Subcutaneous abdominal adipose tissue (tissue), 5 donors: ENCODE results near the gene GLRA2.
A peak's percentile ranks its signal among the peaks of the same experiment; 100 is the strongest.

Experiments used
- H3K27ac ChIP-seq: one replicate; pipeline ENCODE4 v1.7.0; 2013; ENCODE audit warnings: low read depth, mild to moderate bottlenecking, inconsistent platforms, low read length, moderate library complexity
- H3K27me3 ChIP-seq, 5 donors: one replicate each; pipeline ENCODE4 v1.7.0; 2013; ENCODE audit warnings: low read length in 5 of 5, inconsistent platforms in 1 of 5; ENCODE audit not compliant: control insufficient read depth in 5 of 5, insufficient read depth in 4 of 5
- H3K36me3 ChIP-seq, 5 donors: one replicate each; pipeline ENCODE4 v1.7.0; 2013; ENCODE audit warnings: low read length in 5 of 5; ENCODE audit not compliant: control insufficient read depth in 5 of 5, insufficient read depth in 5 of 5
- H3K4me1 ChIP-seq, 5 donors: one replicate each; pipeline ENCODE4 v1.7.0; 2013; ENCODE audit warnings: low read length in 5 of 5, mild to moderate bottlenecking in 3 of 5, moderate library complexity in 1 of 5; ENCODE audit not compliant: control insufficient read depth in 5 of 5, insufficient read depth in 5 of 5
- H3K4me3 ChIP-seq, 5 donors: one replicate each; pipeline ENCODE4 v1.7.0; 2013; ENCODE audit warnings: low read length in 5 of 5, low read depth in 1 of 5
- H3K9ac ChIP-seq, 5 donors: one replicate each; pipeline ENCODE4 v1.7.0; 2013; ENCODE audit warnings: low read length in 5 of 5, mild to moderate bottlenecking in 4 of 5, moderate library complexity in 3 of 5
- H3K9me3 ChIP-seq, 5 donors: one replicate each; pipeline ENCODE4 v1.7.0; 2013; ENCODE audit warnings: low read length in 5 of 5; ENCODE audit not compliant: control insufficient read depth in 5 of 5
- donor health status: healthy.
- donor health status: healthy.
- donor health status: healthy.
- donor health status: healthy.
- donor health status: healthy.

GLRA2 gene

DNA sequence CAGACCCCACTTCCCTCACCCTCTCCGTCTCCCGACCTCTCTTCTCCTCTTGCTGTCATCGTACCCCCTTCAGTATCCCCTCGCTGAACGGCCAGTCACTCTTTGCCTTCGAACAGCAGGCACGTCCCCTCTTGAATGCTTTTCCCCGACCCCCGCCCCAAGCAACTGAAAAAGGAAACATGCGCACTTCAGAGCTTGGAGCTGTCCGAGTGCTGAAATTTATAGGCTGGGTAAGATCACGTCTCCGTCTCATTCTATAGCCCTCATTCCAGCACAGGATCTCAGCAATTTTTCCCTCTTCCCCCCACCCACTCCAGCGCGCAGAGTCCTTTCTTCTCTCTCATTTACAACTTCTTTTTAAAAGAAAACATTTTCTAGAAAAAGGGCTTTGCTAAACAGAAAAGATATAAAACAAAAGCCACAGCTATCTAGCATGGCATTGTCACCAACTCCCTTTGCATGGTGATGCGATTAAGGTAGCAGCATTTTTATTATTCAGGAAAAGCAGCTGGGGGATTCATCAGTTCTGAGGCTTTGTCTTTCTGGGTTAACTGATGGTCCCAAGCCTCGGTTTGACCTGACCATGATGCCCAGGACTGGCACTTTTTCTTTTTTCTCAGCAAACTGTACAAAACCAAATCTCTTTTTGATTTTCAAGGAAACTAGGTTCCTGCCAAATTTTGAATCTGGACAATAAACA is at the start of gene GLRA2:
Gene GLRA2 (plus strand): TSS at position 247 of the 700 bp plus-strand sequence. CDS start 522 bp downstream, outside the sequence.
- Histone ChIP-seq H3K27me3 (peaks cover 0 to 5% (median 0%) of the 10 kb centered on the region in 5 donors), H3K27ac (no peak within 1 kb of the TSS), H3K9ac (no peak within 1 kb of the TSS), H3K4me3 (peak within 1 kb of the TSS in 1 of 5 donors; percentile 53), H3K4me1 (peaks cover 0 to 3% (median 0%) of the 10 kb centered on the region in 5 donors), H3K9me3 (no peaks in the 10 kb centered on the region), H3K36me3 (no peaks in the 10 kb centered on the region)

DNA sequence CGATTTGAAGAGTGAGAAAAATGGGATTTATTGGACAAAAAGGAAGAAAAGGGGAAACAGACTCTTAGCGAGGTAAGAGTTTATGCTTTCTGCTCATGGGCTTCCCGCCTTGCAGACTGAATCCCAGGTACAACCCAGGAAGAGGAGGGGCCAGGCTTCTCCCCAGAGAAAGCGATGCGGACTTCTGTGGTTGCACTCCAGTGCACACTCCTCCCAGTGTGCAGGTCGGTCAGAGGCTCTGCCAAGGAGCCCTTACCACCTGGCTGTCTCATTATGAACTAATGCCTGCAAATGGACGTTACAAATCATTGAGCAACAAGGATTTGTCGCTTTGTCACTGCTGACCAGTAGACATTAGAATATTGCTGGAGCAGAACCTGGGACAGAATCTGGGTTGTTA is 39.9 kb upstream of the GLRA2 start:
- Histone ChIP-seq H3K36me3 (no peaks in the 10 kb centered on the region), H3K27me3 (peaks cover 0 to 5% (median 2%) of the 10 kb centered on the region in 5 donors), H3K4me3 (no peak overlapping the region), H3K4me1 (no peaks in the 10 kb centered on the region), H3K27ac (no peak overlapping the region), H3K9ac (no peak overlapping the region), H3K9me3 (no peaks in the 10 kb centered on the region)

DNA sequence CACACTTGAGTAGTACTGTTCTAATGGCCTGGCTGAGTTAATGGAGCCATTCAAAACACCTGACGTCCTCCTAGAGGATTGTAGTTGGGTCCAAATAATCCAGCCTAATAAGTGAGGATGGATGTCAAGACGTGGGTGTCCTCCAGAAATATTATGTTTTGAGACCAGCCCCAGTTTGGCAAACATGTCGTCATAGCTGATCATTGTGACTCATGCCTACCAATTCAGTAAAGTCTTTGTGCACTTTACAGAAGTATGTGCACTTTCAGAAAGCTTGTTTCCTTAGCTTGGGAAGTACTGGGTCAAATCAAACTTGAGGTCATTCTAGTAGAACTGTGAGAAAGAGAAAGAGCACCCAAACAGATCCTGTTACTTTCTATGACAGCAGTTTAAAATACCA is 37.6 kb upstream of the GLRA2 start:
- Histone ChIP-seq H3K4me1 (no peaks in the 10 kb centered on the region), H3K36me3 (no peaks in the 10 kb centered on the region), H3K9me3 (no peaks in the 10 kb centered on the region), H3K27ac (no peak overlapping the region), H3K27me3 (peaks cover 0 to 5% (median 2%) of the 10 kb centered on the region in 5 donors), H3K9ac (no peak overlapping the region), H3K4me3 (no peak overlapping the region)

DNA sequence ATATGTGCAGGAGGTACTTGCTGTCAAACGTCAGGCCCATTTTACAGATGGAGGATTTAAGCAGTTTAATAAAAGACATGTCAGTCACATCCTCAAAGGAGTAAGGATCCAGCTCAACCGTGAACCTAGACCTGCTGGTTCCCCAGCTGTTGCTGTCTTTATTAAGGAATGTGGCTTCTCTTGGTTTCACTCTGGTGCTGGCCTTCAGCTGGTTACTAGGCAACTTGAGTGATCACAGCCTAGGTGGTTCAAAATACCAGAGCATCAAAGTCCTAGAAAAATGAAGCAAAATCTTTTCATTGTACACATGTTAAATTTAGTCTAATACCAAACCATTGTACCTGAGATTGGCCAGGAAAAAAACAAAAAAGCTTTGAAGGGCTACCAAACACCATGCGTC is 32.7 kb upstream of the GLRA2 start:
- H3K9ac ChIP-seq = peak overlapping the region in 1 of 5 donors; percentile 51
- H3K27ac ChIP-seq = peak overlapping the region; percentile 63
- H3K4me3 ChIP-seq = peak overlapping the region in 3 of 5 donors; percentile 46 to 65 (median 55)

DNA sequence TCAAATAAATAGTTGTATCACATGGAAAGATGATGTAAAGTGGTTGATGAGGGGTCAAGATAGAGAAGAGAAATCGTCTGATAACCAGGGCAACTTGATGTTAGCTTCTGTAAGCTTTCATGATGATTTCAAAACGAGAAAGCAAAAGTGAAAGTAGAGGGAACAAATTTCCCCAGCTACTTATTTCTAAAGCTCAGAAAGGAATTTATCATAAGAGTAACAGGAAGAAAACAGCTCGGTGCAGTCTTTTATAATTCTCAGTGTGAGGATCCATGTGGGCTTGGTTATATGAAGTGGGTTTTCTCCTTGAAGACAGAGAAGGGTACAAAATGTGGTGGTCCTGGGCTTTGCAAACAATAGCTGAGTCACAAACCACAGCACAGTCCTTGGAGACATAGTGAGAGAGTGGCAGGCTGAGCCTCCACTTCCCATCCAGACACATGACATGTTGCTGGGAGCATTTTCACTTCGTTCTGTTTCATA is 32.1 kb upstream of the GLRA2 start:
- peak overlapping the region; percentile 63 for H3K27ac ChIP-seq
- H3K4me1 ChIP-seq = peaks cover 0 to 13% (median 11%) of the 10 kb centered on the region in 5 donors
- H3K36me3 ChIP-seq = no peaks in the 10 kb centered on the region
- H3K27me3 ChIP-seq = no peaks in the 10 kb centered on the region
- peak overlapping the region; percentile 16 to 59 (median 51) for H3K9ac ChIP-seq
- peak overlapping the region; percentile 46 to 73 (median 55) for H3K4me3 ChIP-seq
- H3K9me3 ChIP-seq = no peaks in the 10 kb centered on the region

More for the DNA sequence above, 32.7 kb upstream of the GLRA2 start:
- Histone ChIP-seq H3K4me1 (peaks cover 0 to 13% (median 11%) of the 10 kb centered on the region in 5 donors), H3K9me3 (no peaks in the 10 kb centered on the region), H3K36me3 (no peaks in the 10 kb centered on the region), H3K27me3 (no peaks in the 10 kb centered on the region)

DNA sequence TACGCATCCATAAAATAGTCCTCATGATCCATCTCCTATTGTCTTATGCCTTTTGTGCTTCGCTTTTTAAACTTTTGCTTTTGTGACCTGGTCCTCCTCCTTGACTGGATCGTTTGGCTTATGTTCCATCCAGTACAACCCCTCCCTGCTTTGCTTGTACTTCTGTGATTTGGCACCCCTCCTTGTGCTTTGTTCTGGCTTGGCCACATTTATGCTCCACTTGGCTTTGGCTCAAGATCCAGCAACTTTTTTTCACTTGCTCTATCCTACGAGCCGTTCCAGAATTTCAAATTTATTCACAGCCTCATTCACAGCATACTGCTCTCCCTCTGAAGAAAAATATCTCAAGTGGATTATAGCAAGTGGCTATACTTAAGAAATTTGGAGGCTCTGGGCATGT is 28.0 kb upstream of the GLRA2 start:
- peaks cover 0 to 13% (median 11%) of the 10 kb centered on the region in 5 donors for H3K4me1 ChIP-seq
- no peak overlapping the region for H3K27ac ChIP-seq
- H3K36me3 ChIP-seq = no peaks in the 10 kb centered on the region
- H3K27me3 ChIP-seq = peaks cover 0 to 3% (median 2%) of the 10 kb centered on the region in 5 donors
- no peaks in the 10 kb centered on the region for H3K9me3 ChIP-seq
- H3K4me3 ChIP-seq = no peak overlapping the region
- no peak overlapping the region for H3K9ac ChIP-seq

DNA sequence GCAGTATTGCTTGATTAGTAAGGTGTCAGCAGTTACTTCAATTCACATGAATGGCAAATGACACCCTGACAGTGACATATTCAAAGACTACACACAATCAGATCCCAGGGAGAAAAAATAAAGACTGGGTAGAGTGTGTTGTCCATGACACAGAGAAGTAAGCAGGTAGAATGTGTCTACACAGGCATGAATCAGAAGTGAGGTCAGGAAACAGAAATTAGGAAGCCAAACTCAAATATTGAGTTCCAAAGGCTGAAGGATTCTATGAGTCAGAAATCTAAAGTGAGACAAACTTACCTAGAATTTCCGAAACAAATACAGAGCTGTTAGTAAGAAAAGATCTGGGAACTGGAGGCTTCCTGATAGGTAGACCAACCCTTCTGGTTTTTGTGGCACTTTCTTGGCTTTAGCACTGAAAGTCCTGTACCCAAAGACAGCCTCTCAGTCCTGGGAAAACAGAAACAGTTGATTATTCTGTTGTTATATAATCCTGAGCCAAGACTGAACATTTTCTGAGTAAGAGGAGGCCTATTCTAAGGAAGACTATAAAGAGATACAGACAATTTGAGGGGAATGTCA is 24.3 kb upstream of the GLRA2 start:
- Histone ChIP-seq H3K4me3 (no peak overlapping the region), H3K9ac (no peak overlapping the region), H3K27ac (no peak overlapping the region), H3K9me3 (no peaks in the 10 kb centered on the region), H3K27me3 (peaks cover 0 to 5% (median 2%) of the 10 kb centered on the region in 5 donors), H3K4me1 (peaks cover 0 to 7% (median 4%) of the 10 kb centered on the region in 5 donors), H3K36me3 (no peaks in the 10 kb centered on the region)

DNA sequence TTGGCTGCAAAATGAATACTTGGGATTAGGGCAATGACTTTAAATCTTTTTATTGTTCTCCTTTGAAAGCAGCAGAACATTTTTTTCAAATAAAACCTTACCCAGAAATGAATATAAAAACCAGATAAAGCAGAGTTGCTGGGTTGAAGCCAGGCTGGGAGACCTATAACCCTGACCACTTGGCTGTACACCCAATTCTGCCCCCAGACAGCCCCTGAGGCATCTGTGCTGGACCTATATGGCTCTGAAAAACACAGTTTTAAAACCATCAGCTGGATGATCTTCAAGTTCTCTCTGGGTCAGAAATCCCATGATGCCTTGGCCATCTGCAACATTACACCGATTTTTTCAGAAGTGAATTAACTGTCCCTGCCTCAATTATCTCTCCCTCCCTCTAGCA is 23.7 kb upstream of the GLRA2 start:
- H3K27me3 ChIP-seq = peaks cover 0 to 5% (median 2%) of the 10 kb centered on the region in 5 donors
- no peak overlapping the region for H3K9ac ChIP-seq
- H3K4me1 ChIP-seq = peaks cover 0 to 7% (median 4%) of the 10 kb centered on the region in 5 donors
- no peak overlapping the region for H3K4me3 ChIP-seq
- no peaks in the 10 kb centered on the region for H3K36me3 ChIP-seq
- no peaks in the 10 kb centered on the region for H3K9me3 ChIP-seq
- H3K27ac ChIP-seq = no peak overlapping the region

DNA sequence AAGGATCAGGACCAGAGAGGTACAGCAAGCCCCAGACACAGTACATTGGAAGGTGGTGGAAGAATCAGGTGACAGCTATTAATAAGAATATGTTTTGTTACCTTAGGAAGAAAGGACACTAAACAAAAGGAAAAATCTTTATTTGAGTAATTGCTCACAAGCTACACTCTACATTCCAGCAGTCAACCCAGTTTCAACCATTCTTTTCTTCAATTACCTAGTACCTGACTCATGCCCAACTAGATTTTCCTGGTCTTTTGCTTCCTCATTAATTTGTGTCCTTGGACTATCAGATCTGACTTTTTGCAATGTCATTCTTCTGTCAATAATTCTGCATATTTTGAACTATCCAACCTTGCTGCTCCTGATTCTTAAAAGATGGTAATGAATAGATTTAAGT is 22.5 kb upstream of the GLRA2 start:
- H3K36me3 ChIP-seq = no peaks in the 10 kb centered on the region

DNA sequence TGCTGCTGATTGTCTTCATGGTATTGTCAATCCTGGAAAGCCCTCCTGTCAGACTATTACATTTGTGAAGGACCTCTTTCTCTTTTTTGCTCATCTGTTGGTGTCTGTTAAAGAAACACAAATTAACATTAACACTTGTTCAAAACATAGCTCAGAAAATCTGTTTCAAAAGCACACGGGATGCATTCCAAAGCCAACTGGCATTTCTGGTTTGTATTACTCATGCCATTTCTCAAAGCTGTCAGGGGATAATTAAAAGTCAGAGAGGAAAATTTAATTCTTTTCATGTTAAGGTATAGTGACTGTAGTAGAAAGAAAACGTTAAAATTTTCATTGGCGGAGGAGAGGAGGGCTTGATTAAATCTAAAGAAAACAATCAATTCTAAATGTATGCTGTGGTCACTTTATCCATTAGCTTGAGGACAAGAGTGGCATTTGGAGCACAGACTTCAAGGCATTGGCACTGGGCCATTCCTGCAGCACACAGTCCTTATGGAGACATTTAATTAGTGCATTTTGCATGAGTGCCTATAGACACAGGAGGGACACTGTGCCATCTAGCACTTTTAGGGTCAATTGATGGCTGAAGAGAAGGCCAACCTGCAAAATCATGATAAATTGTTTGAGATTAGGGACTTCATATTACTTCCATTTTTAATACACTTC is 21.2 kb upstream of the GLRA2 start:
- Histone ChIP-seq H3K27ac (no peak overlapping the region), H3K9ac (no peak overlapping the region), H3K4me1 (no peaks in the 10 kb centered on the region), H3K9me3 (peaks cover 0 to 4% (median 0%) of the 10 kb centered on the region in 5 donors), H3K36me3 (no peaks in the 10 kb centered on the region), H3K27me3 (peaks cover 0 to 5% (median under 1%) of the 10 kb centered on the region in 5 donors), H3K4me3 (no peak overlapping the region)

More for the DNA sequence above, 22.5 kb upstream of the GLRA2 start:
- H3K4me3 ChIP-seq = no peak overlapping the region
- no peak overlapping the region for H3K9ac ChIP-seq
- no peaks in the 10 kb centered on the region for H3K4me1 ChIP-seq
- H3K27me3 ChIP-seq = peaks cover 0 to 5% (median 2%) of the 10 kb centered on the region in 5 donors
- H3K27ac ChIP-seq = no peak overlapping the region
- H3K9me3 ChIP-seq = no peaks in the 10 kb centered on the region
